ENCODE results near the gene MTMR6.
A peak's percentile ranks its signal among the peaks of the same experiment; 100 is the strongest.

MTMR6 gene

GRCh38 chr13:25286308-25286968 lies 850 bp downstream of the MTMR6 start:
- Histone ChIP-seq H3K36me3 (peaks cover 23% of the 10 kb centered on the region), H3K27ac (peak overlapping the region; percentile 90), H3K4me3 (ENCODE audit: low read depth, low read length) (peak overlapping the region; percentile 92), H3K27me3 (ENCODE audit: insufficient read depth, low read depth, severe bottlenecking) (no peaks in the 10 kb centered on the region), H3K9me3 (ENCODE audit: severe bottlenecking) (no peaks in the 10 kb centered on the region)
- TF ChIP-seq, protein P1, sequence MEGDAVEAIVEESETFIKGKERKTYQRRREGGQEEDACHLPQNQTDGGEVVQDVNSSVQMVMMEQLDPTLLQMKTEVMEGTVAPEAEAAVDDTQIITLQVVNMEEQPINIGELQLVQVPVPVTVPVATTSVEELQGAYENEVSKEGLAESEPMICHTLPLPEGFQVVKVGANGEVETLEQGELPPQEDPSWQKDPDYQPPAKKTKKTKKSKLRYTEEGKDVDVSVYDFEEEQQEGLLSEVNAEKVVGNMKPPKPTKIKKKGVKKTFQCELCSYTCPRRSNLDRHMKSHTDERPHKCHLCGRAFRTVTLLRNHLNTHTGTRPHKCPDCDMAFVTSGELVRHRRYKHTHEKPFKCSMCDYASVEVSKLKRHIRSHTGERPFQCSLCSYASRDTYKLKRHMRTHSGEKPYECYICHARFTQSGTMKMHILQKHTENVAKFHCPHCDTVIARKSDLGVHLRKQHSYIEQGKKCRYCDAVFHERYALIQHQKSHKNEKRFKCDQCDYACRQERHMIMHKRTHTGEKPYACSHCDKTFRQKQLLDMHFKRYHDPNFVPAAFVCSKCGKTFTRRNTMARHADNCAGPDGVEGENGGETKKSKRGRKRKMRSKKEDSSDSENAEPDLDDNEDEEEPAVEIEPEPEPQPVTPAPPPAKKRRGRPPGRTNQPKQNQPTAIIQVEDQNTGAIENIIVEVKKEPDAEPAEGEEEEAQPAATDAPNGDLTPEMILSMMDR (IDR thresholded peaks at IDR 0.05; ENCODE audit: low read depth, low read length): no peak
- DNase-seq: no peak

DNA sequence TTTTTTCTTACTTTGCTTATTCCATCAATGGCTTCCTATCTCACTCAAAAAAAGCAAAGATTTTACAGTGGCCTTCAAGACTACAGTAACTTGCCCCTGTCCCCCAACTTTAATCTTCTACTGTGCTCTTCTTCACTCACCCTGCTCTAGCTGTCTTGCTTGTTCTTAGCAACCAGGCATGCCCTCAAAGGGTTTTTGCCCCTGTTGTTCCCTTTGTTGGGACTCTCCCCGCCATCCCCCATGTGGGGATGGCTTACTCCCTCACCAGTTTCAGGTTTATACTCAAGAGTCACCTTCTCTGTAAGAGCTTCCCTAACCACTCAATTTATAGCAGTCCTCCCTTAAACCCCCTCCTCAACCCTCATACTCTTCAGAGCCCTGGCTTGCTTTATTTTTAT lies 5.4 kb downstream of the MTMR6 start:
- Histone ChIP-seq H3K4me3 (ENCODE audit: low read depth, low read length) (no peak overlapping the region), H3K9me3 (ENCODE audit: severe bottlenecking) (no peaks in the 10 kb centered on the region), H3K27ac (no peak overlapping the region), H3K27me3 (ENCODE audit: insufficient read depth, low read depth, severe bottlenecking) (no peaks in the 10 kb centered on the region), H3K36me3 (peaks cover 22% of the 10 kb centered on the region)
- DNase-seq: no peak
- TF ChIP-seq, protein P1 (IDR thresholded peaks at IDR 0.05; ENCODE audit: low read depth, low read length): no peak

DNA sequence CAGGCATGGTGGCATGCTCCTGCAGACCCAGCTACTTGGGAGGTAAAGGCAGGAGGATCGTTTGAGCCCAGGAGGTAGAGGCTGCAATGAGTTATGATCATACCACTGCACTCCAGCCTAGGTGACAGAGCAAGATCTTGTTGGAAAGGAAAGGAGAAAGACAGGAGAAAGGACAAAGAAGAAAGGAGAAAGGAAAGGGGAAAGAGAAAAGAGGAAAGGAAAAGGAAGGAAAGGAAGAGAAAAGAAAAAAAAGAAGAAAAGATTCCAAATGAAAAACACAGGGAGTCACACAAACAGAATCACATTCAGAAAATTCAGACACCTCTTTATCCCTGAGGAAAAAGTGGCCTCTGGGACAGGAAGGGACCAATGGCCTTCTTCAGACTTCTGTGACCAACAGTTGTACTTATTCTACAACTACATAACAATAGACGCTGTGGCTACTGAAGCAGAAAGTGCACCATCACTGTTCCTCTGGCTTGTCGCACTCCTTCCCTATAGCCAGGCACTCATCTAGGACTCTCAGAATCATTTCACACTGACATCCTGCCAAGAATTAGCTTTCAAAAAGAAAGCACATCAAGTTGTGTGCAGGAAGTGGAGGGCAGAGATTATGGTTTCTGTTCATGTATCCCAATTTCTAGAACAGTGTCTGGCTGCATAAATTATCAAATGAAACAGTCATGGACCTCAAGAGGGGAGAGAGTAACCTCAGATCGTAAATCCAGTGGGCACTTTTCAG lies 5.9 kb downstream of the MTMR6 start:
- Histone ChIP-seq H3K9me3 (ENCODE audit: severe bottlenecking) (no peaks in the 10 kb centered on the region), H3K27me3 (ENCODE audit: insufficient read depth, low read depth, severe bottlenecking) (no peaks in the 10 kb centered on the region), H3K36me3 (peaks cover 21% of the 10 kb centered on the region), H3K27ac (no peak overlapping the region), H3K4me3 (ENCODE audit: low read depth, low read length) (no peak overlapping the region)
- TF ChIP-seq, protein P1 (IDR thresholded peaks at IDR 0.05; ENCODE audit: low read depth, low read length): no peak
- no peak for DNase-seq

DNA sequence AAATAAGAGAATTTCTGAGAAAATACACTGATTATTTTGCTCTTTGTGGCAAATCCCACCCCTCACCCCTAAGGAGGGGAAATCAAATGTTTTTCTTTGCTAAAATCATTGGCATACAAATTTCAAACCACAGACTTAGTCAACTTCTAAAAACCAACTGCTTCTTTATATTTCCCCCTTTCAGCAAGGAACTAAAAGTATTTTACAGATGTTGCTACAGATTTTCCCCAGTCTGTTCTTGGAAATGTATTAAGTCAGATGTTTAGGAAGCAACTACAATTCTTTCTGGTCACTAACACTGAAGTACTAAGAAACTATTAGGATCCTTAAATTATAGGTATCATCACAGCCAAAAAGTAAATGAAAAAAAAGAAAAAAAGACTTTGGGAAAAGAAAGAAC lies 6.9 kb downstream of the MTMR6 start:
- Histone ChIP-seq H3K9me3 (ENCODE audit: severe bottlenecking) (no peaks in the 10 kb centered on the region), H3K27ac (no peak overlapping the region), H3K4me3 (ENCODE audit: low read depth, low read length) (no peak overlapping the region), H3K27me3 (ENCODE audit: insufficient read depth, low read depth, severe bottlenecking) (no peaks in the 10 kb centered on the region), H3K36me3 (peaks cover 18% of the 10 kb centered on the region)
- TF ChIP-seq, protein P1 (IDR thresholded peaks at IDR 0.05; ENCODE audit: low read depth, low read length): no peak
- DNase-seq: no peak

- no peak overlapping the region for H3K4me3 ChIP-seq (ENCODE audit: low read depth, low read length)
- TF ChIP-seq, protein P1 (IDR thresholded peaks at IDR 0.05; ENCODE audit: low read depth, low read length): no peak
- no peak overlapping the region for H3K27ac ChIP-seq
- DNase-seq: no peak
- no peaks in the 10 kb centered on the region for H3K9me3 ChIP-seq (ENCODE audit: severe bottlenecking)
- no peaks in the 10 kb centered on the region for H3K27me3 ChIP-seq (ENCODE audit: insufficient read depth, low read depth, severe bottlenecking)
- H3K36me3 ChIP-seq: peaks cover 24% of the 10 kb centered on the region
These were observed 10.5 kb downstream of the MTMR6 start for GRCh38 chr13:25276748-25277147.

Data from WERI-Rb-1 (cell line).